ENCODE data around the gene RPL27A. TPM values are rescaled to one million over a fixed set of nuclear protein-coding genes. Genes with fewer than 3 reads are reported as not detected.
A peak's percentile ranks its signal among the peaks of the same experiment; 100 is the strongest.

RPL27A gene
- total RNA-seq, 3 donors from 2014 or later = 907 to 1,119 (median 1,000) TPM

DNA sequence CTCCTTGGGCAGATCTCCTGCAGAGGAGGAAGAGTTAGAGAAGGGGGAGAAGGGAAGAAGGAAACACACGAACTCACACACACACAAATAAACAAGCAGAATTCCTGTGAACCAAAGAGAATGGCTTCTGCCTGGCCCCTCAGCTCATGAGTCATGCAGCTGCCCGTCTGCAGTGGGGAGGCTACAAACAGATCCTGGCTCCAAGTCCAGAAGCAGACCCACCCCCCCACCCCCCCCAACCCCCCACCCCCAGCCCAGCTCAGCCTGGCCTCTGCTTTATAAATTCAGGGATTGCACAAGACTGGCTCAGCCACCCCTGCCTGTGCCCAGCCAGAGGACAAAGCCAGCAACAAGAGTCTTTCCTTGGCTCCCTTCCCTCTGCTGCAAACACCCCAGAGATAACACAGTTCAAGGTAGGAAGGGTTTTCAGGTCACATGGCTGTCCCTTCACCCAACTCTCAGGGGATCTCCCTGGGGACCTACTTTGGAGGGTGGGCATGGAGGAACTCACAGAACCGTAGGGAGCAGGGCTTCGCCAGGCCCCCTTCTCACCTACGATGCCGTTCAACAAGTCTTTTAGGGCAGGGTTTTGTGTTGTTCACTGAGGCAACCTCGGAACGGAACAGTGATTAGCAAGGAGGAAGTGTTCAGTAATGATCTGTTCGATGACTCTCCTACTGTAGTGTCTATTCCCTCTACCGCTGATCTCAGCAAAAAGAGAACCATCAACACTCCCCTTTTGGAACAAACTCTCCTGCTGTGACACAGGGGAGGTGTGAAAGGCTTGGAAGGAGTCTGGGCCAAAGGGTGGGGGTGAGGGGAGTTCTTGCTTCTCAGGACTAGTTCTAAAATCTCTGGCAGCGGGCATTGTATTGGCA, 35.5 kb downstream of the RPL27A start:
- TF ChIP-seq, protein P1, sequence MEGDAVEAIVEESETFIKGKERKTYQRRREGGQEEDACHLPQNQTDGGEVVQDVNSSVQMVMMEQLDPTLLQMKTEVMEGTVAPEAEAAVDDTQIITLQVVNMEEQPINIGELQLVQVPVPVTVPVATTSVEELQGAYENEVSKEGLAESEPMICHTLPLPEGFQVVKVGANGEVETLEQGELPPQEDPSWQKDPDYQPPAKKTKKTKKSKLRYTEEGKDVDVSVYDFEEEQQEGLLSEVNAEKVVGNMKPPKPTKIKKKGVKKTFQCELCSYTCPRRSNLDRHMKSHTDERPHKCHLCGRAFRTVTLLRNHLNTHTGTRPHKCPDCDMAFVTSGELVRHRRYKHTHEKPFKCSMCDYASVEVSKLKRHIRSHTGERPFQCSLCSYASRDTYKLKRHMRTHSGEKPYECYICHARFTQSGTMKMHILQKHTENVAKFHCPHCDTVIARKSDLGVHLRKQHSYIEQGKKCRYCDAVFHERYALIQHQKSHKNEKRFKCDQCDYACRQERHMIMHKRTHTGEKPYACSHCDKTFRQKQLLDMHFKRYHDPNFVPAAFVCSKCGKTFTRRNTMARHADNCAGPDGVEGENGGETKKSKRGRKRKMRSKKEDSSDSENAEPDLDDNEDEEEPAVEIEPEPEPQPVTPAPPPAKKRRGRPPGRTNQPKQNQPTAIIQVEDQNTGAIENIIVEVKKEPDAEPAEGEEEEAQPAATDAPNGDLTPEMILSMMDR (IDR thresholded peaks at IDR 0.05) = no peak
- TF ChIP-seq POLR2AphosphoS5 (IDR thresholded peaks at IDR 0.05) = peak; percentile 21 to 43 (median 37)
- Histone ChIP-seq H3K9me3 (no peaks in the 10 kb centered on the region), H3K4me3 (peak overlapping the region in 1 of 3 donors; percentile 29), H3K27ac (peak overlapping the region; percentile 98), H3K27me3 (no peaks in the 10 kb centered on the region), H3K36me3 (no peaks in the 10 kb centered on the region), H3K4me1 (peaks cover 36 to 81% of the 10 kb centered on the region in 2 donors)
- intact Hi-C loops (cut with DNase I; ENCODE audit: low total_unique reads) = loop anchor here (10.0 kb wide), 1 partner anchor 87 kb away; no protein-coding TSS in a partner anchor
- peak in 1 of 2 donors; percentile 74 for DNase-seq (ENCODE audit: low spot score in 2 of 2)

DNA sequence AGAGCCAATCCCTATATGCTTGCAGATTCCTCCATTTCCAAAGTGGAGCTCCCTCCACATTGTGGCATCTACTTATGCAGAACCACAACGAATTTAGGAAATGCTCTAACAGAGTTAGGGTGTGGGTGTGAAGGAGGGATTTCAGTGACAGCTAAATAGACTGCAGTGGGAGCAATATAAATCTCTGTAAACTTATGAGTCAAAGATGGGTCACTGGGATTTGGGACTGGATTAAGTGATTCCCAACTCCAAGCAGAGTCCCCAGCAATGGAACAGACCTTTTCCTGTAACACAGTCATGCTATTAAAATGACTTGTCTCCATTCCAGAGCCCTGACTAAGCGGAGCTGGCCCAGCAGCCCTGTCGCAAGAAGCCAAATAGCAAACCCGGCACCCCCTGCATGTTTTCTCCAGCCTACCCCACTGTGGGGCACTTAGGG, 36.6 kb downstream of the RPL27A start:
- H3K27me3 ChIP-seq = no peaks in the 10 kb centered on the region
- no peaks in the 10 kb centered on the region for H3K9me3 ChIP-seq
- H3K4me3 ChIP-seq = peak overlapping the region in 1 of 3 donors; percentile 40
- H3K4me1 ChIP-seq = peaks cover 33 to 77% of the 10 kb centered on the region in 2 donors
- no peaks in the 10 kb centered on the region for H3K36me3 ChIP-seq
- peak in 1 of 2 donors; percentile 65 for DNase-seq (ENCODE audit: low spot score in 2 of 2)
- H3K27ac ChIP-seq = peak overlapping the region; percentile 98
- intact Hi-C loops (cut with DNase I; ENCODE audit: low total_unique reads) = loop anchor here (10.0 kb wide), 1 partner anchor 86 kb away; no protein-coding TSS in a partner anchor
- TF ChIP-seq POLR2A (IDR thresholded peaks at IDR 0.05) = no peak
- peak in 2 of 3 donors; percentile 42 to 66 for TF ChIP-seq POLR2AphosphoS5 (IDR thresholded peaks at IDR 0.05)

DNA sequence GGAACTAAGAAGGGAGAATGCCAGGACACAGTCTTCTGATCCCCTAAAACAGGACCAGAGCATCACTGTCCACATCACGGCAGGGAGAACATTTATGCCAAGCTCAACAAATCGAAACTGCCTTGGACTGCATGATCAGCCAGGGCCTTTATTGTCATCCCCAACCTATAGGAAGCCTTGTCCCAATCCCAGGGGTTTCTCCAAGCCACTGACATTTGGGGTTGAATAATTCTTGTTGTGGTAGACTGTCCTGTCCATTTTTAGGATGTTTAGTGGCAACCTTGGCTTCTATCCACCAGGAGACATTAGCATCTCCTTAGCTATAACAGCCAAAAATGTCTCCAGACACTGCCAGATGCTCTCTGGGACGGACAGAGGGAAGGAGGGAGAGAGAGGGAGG, 37.1 kb downstream of the RPL27A start:
- intact Hi-C loops (cut with DNase I; ENCODE audit: low total_unique reads) = loop anchor here (10.0 kb wide), 1 partner anchor 85 kb away; no protein-coding TSS in a partner anchor
- Histone ChIP-seq H3K27ac (peak overlapping the region; percentile 98), H3K36me3 (no peaks in the 10 kb centered on the region), H3K9me3 (no peaks in the 10 kb centered on the region), H3K4me3 (peak overlapping the region in 1 of 3 donors; percentile 40), H3K27me3 (no peaks in the 10 kb centered on the region), H3K4me1 (peaks cover 31 to 73% of the 10 kb centered on the region in 2 donors)
- DNase-seq (ENCODE audit: low spot score in 2 of 2) = no peak
- TF ChIP-seq, protein P1 (IDR thresholded peaks at IDR 0.05) = no peak
- peak in 1 of 3 donors; percentile 1 for TF ChIP-seq POLR2AphosphoS5 (IDR thresholded peaks at IDR 0.05)

DNA sequence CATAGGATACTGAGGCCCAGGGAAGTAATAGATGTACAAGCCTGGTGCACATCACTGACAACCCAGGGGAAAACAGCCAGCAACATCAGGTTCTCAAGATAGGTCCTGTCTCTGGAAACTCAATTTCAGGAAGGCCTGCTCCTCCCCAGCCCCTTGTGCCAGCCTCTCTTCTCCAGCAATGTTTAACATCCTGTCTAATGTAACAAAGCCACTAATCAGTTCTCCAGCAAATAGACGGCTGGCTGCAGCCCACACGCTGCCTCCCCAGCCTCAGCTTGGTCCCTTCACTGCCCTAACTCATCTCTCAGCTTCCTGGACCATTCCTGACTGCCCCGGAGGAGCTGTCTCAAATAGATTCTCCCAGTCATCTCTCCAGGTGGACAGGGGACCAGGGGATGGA, 37.8 kb downstream of the RPL27A start:
- DNase-seq (ENCODE audit: low spot score in 2 of 2) = no peak
- no peak overlapping the region for H3K4me3 ChIP-seq
- H3K27me3 ChIP-seq = no peaks in the 10 kb centered on the region
- peaks cover 31 to 68% of the 10 kb centered on the region in 2 donors for H3K4me1 ChIP-seq
- no peaks in the 10 kb centered on the region for H3K9me3 ChIP-seq
- no peak for TF ChIP-seq POLR2A (IDR thresholded peaks at IDR 0.05)
- TF ChIP-seq POLR2AphosphoS5 (IDR thresholded peaks at IDR 0.05) = no peak
- TF ChIP-seq, protein P1 (IDR thresholded peaks at IDR 0.05) = no peak
- intact Hi-C loops (cut with DNase I; ENCODE audit: low total_unique reads) = no loop called here
- H3K36me3 ChIP-seq = no peaks in the 10 kb centered on the region
- peak overlapping the region; percentile 98 for H3K27ac ChIP-seq

DNA sequence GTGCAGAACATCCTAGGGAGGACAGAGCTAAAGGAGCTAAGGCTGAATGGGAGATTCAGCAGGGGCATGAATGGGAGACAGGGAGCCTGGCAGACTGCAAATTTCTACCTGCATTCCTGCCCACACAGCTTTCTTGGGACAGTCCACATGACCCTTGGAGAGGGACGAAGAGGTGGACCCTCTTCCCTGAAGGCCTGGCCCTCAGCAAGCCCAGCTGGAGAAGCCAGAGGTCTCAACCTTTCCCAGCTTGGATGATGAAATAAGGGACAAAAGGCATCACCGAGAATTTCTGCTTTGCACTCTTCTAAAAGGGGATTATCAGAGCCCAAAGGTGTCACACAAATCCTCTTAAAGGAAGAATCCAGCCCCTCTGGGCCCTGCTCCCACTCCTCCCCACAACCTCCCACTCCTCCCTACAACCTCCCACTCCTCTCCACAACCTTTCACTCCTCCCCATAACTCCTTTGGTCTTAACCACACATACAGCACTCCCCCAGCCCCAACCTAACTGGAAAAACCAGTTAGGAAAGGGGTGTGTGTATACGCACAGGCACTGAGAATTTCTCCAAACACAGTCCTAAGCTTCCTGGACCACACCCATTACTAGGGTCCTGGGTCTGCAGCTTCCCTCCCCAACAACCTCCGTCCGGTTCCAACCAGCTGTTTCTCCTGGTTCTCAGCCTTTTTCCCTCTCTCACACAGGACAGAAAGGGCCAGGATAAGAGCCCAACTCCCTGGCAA, 38.4 kb downstream of the RPL27A start:
- DNase-seq (ENCODE audit: low spot score in 2 of 2) = no peak
- H3K36me3 ChIP-seq = no peaks in the 10 kb centered on the region
- H3K27me3 ChIP-seq = no peaks in the 10 kb centered on the region
- intact Hi-C loops (cut with DNase I; ENCODE audit: low total_unique reads) = no loop called here
- peaks cover 31 to 61% of the 10 kb centered on the region in 2 donors for H3K4me1 ChIP-seq
- peak overlapping the region; percentile 98 for H3K27ac ChIP-seq
- H3K9me3 ChIP-seq = no peaks in the 10 kb centered on the region
- peak overlapping the region in 1 of 3 donors; percentile 27 for H3K4me3 ChIP-seq
- TF ChIP-seq POLR2A (IDR thresholded peaks at IDR 0.05) (no peak), POLR2AphosphoS5 (IDR thresholded peaks at IDR 0.05) (no peak)
- TF ChIP-seq, protein P1 (IDR thresholded peaks at IDR 0.05) = no peak
